B cell (primary cell): ENCODE results near the gene STOX1.

Experiments
- EZH2 ChIP-seq: IDR thresholded peaks from 2 replicates; pipeline ENCODE4 v1.6.1; 2012; ENCODE audit warnings: borderline replicate concordance, low read depth, mild to moderate bottlenecking, moderate library complexity, low read length; ENCODE audit not compliant: insufficient read depth, poor library complexity, severe bottlenecking
- TF ChIP-seq, protein P1 (sequence below): fragments of 200-600 bp; IDR thresholded peaks from one replicate; pipeline ENCODE4 v1.8.0; 2022; ENCODE audit warnings: antibody characterized with exemption, mild to moderate bottlenecking

DNA sequence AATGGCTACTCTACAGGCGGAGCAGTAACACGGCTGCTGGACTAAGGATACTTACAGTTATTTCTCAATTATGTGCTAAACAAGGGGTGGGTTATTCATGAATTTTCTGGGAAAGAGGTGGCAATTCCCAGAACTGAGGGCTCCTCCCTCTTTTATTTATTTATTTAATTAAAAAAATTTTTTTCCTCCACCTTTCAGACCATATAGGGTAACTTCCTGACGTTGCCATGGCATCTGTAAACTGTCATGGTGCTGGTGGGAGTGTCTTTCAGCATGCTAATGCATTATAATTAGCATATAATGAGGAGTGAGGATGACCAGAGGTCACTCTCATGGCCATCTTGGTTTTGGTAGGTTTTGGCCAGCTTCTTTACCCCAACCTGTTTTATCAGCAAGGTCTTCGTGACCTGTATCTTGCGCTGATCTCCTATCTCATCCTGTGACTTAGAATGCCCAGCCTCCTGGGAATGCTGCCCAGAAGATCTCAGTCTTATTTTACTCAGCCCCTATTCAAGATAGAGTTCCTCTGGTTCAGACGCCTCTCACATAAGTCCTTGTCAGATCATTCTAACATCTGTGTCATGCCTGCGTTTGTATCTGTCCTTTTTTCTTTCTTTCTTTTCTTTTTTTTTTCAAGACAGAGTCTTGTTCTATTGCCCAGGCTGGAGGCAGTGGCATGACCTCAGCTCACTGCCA is 15.9 kb upstream of the STOX1 start:
- TF ChIP-seq, protein P1, sequence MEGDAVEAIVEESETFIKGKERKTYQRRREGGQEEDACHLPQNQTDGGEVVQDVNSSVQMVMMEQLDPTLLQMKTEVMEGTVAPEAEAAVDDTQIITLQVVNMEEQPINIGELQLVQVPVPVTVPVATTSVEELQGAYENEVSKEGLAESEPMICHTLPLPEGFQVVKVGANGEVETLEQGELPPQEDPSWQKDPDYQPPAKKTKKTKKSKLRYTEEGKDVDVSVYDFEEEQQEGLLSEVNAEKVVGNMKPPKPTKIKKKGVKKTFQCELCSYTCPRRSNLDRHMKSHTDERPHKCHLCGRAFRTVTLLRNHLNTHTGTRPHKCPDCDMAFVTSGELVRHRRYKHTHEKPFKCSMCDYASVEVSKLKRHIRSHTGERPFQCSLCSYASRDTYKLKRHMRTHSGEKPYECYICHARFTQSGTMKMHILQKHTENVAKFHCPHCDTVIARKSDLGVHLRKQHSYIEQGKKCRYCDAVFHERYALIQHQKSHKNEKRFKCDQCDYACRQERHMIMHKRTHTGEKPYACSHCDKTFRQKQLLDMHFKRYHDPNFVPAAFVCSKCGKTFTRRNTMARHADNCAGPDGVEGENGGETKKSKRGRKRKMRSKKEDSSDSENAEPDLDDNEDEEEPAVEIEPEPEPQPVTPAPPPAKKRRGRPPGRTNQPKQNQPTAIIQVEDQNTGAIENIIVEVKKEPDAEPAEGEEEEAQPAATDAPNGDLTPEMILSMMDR: no peak
- no peak for TF ChIP-seq EZH2
